K562 (cell line): ENCODE measurements around the gene RNF150. TPM values are rescaled to one million over a fixed set of nuclear protein-coding genes. Genes with fewer than 3 reads are reported as not detected.

Experiments
- ATAC-seq: fragments of 200-7000 bp; cut with Tn5 transposase; 3 replicates; pipeline ENCODE4 v1.9.1; 2020; ENCODE audit warnings: moderate library complexity
- BruUV-seq: library from RNA; stranded (reverse); fragments of 400-500 nt; replicated peaks from 2 replicates; lab custom pipeline; 2021; lab: Mats Ljungman, UMichigan
- CTCF ChIA-PET: fragments of 300-600 bp; formaldehyde crosslinking; extraction: SDS; loops from one replicate; lab custom pipeline; 2021; ENCODE audit warnings: low intra/inter-chr PET ratio; lab: Yijun Ruan, JAX
- POLR2A ChIA-PET: fragments of 300-600, 350-650 bp; sonication (Branson Sonifier 250); formaldehyde crosslinking; extraction: SDS; loops from one replicate; lab custom pipeline; 2021; ENCODE audit warnings: antibody characterized with exemption, inconsistent platforms; lab: Yijun Ruan, JAX
- DNase-seq, 4 experiments: peaks; one replicate each; pipeline versions ENCODE4 v3.0.0 to v3.0.0-alpha.2; 2011 to 2018; ENCODE audit warnings: low spot score in 3 of 4, mixed read lengths in 3 of 4; ENCODE audit errors: extremely low read depth in 1 of 4
- FAIRE-seq: peaks from 2 replicates; lab custom pipeline; 2011; peaks lifted over from hg19 to GRCh38; lab: Jason Lieb, UNC
- H2AFZ ChIP-seq: 2 replicates; pipeline ENCODE4 v1.6.0; 2011; ENCODE audit warnings: low read depth, low read length, control low read depth, inconsistent platforms
- H3K27ac ChIP-seq: fragments of 200-600 bp; 3 replicates; pipeline ENCODE4 v1.8.0; 2011; ENCODE audit warnings: low read depth, mild to moderate bottlenecking, control low read depth, inconsistent platforms, low read length, moderate library complexity, mixed read lengths; ENCODE audit errors: extremely low read depth
- H3K27me3 ChIP-seq, 2 experiments: fragments of 300-600 bp in 1 of 2; 2 replicates in 1 of 2; 3 replicates in 1 of 2; pipeline versions ENCODE4 v1.6.0 to v1.8.0; 2011; ENCODE audit warnings: inconsistent platforms in 2 of 2, low read length in 2 of 2, mild to moderate bottlenecking in 1 of 2, mixed read lengths in 1 of 2, moderate library complexity in 1 of 2; ENCODE audit not compliant: control insufficient read depth in 2 of 2, insufficient read depth in 2 of 2
- H3K36me3 ChIP-seq: fragments of 300-600 bp; 3 replicates; pipeline ENCODE4 v1.8.0; 2011; ENCODE audit warnings: mild to moderate bottlenecking, low read length, inconsistent platforms; ENCODE audit not compliant: control insufficient read depth, insufficient read depth
- H3K4me1 ChIP-seq, 2 experiments: fragments of 200-600 bp in 1 of 2; replicated peaks in 1 of 2; 2 replicates in 1 of 2; 3 replicates in 1 of 2; pipeline versions ENCODE4 v1.5.1 to v1.8.0; 2011; ENCODE audit warnings: inconsistent platforms in 2 of 2, low read length in 2 of 2, mild to moderate bottlenecking in 1 of 2, mixed read lengths in 1 of 2, moderate library complexity in 1 of 2; ENCODE audit not compliant: control insufficient read depth in 2 of 2, insufficient read depth in 2 of 2
- H3K4me2 ChIP-seq: 2 replicates; pipeline ENCODE4 v1.6.1; 2011; ENCODE audit warnings: low read length, control low read depth, inconsistent platforms, mixed read lengths; ENCODE audit not compliant: insufficient read depth
- H3K4me3 ChIP-seq: fragments of 200-600 bp; sonication (generic), shearing (Covaris generic); 2 replicates; pipeline ENCODE4 v1.5.1; 2016; ENCODE audit warnings: control low read depth, inconsistent platforms
- H3K79me2 ChIP-seq: fragments of 200-600 bp; 3 replicates; pipeline ENCODE4 v1.8.0; 2011; ENCODE audit warnings: low read length, inconsistent platforms; ENCODE audit not compliant: control insufficient read depth, insufficient read depth
- H3K9ac ChIP-seq, 2 experiments: 2 replicates each; pipeline versions ENCODE4 v1.6.0 to v1.6.1; 2011; ENCODE audit warnings: low read depth in 2 of 2, low read length in 2 of 2, control low read depth in 1 of 2, inconsistent platforms in 1 of 2, mild to moderate bottlenecking in 1 of 2, mixed read lengths in 1 of 2; ENCODE audit not compliant: insufficient read depth in 1 of 2
- H3K9me1 ChIP-seq: one replicate; pipeline ENCODE4 v1.6.0; 2011; ENCODE audit warnings: inconsistent platforms, mild to moderate bottlenecking, low read length, moderate library complexity; ENCODE audit not compliant: control insufficient read depth, insufficient read depth
- H3K9me3 ChIP-seq: replicated peaks from 2 replicates; pipeline ENCODE4 v1.5.1; 2011; ENCODE audit warnings: low read depth, low read length, inconsistent platforms; ENCODE audit not compliant: control insufficient read depth, insufficient read depth
- H4K20me1 ChIP-seq: replicated peaks from 2 replicates; pipeline ENCODE4 v1.6.1; 2011; ENCODE audit warnings: low read length, inconsistent platforms, mixed read lengths; ENCODE audit not compliant: control insufficient read depth, insufficient read depth
- ARHGAP35 ChIP-seq: fragments of 450-650 bp; IDR thresholded peaks from 2 replicates; pipeline ENCODE4 v1.6.1; 2018; ENCODE audit not compliant: partially characterized antibody
- ATF3 ChIP-seq, 2 experiments: fragments of 450-650 bp in 1 of 2; sonication (generic) in 1 of 2; formaldehyde crosslinking in 1 of 2; IDR thresholded peaks in 1 of 2; conservative IDR thresholded peaks in 1 of 2; 2 replicates each; pipeline versions ENCODE4 v1.6.1 to v1.8.1; 2016 to 2023; ENCODE audit warnings: mild to moderate bottlenecking in 2 of 2, moderate library complexity in 2 of 2, inconsistent platforms in 1 of 2, missing genetic modification reagents in 1 of 2
- BACH1 ChIP-seq: fragments of 200-800 bp; sonication (Bioruptor generic); IDR thresholded peaks from 2 replicates; pipeline ENCODE4 v1.6.1; 2016; ENCODE audit warnings: missing genetic modification characterization, missing compliant biosample characterization
- CREB5 ChIP-seq: fragments of 250-450 bp; sonication (Bioruptor Pico); IDR thresholded peaks from 2 replicates; pipeline ENCODE4 v1.5.0; 2020; ENCODE audit warnings: mild to moderate bottlenecking
- E2F1 ChIP-seq: sonication (generic); formaldehyde crosslinking; IDR thresholded peaks from 2 replicates; pipeline ENCODE4 v1.8.1; 2023; ENCODE audit warnings: mild to moderate bottlenecking, missing genetic modification reagents, moderate library complexity
- NR0B1 ChIP-seq: fragments of 450-650 bp; IDR thresholded peaks from one replicate; pipeline ENCODE4 v1.6.1; 2018; ENCODE audit warnings: mild to moderate bottlenecking, moderate library complexity; ENCODE audit not compliant: partially characterized antibody
- PCBP1 ChIP-seq: fragments of 200-400 bp; formaldehyde crosslinking; IDR thresholded peaks from 2 replicates; pipeline ENCODE4 v1.6.1; 2018; ENCODE audit warnings: mild to moderate bottlenecking, low read depth, low read length; ENCODE audit not compliant: poor library complexity, severe bottlenecking
- POLR3G ChIP-seq: IDR thresholded peaks from 2 replicates; pipeline ENCODE4 v1.6.1; 2011; ENCODE audit not compliant: insufficient read length, insufficient replicate concordance; ENCODE audit errors: extremely low read depth
- SP2 ChIP-seq: IDR thresholded peaks from 2 replicates; pipeline ENCODE4 v1.6.1; 2011; ENCODE audit warnings: mild to moderate bottlenecking, low read depth, low read length, moderate library complexity; ENCODE audit not compliant: poor library complexity, severe bottlenecking; ENCODE audit errors: extremely low read depth
- TAL1 ChIP-seq: fragments of 450-650 bp; IDR thresholded peaks from 2 replicates; pipeline ENCODE4 v1.6.1; 2016; ENCODE audit warnings: mild to moderate bottlenecking
- ZNF24 ChIP-seq: fragments of 450-650 bp; IDR thresholded peaks from 2 replicates; pipeline ENCODE4 v1.6.1; 2016
- ZNF280B ChIP-seq: fragments of 250-450 bp; sonication (Bioruptor Pico); IDR thresholded peaks from 2 replicates; pipeline ENCODE4 v1.5.1; 2021; ENCODE audit warnings: mild to moderate bottlenecking
- WGBS: fragments of 100-300 bp; shearing (Covaris generic); methylation state at CpG from one replicate; pipeline ENCODE4 v1.1.6; 2016; ENCODE audit warnings: low coverage, mixed read lengths; ENCODE audit not compliant: insufficient coverage; ENCODE audit errors: missing lambda C conversion rate; 5-methylcytosine and 5-hydroxymethylcytosine counted together
- in situ Hi-C: fragments of 300-500 bp; cut with MboI; formaldehyde crosslinking; loops from 4 replicates; pipeline ENCODE4 v1.15.0; 2018; ENCODE audit warnings: inconsistent platforms, mixed read lengths
- intact Hi-C: fragments of 100-400 bp; cut with micrococcal nuclease; formaldehyde crosslinking; loops from 2 replicates; pipeline ENCODE4 v1.14.2; 2022
- polyA plus RNA-seq, 8 experiments: library from polyadenylated mRNA; depleted of rRNA in 4 of 8; stranded (reverse) in 5 of 8; unstranded in 3 of 8; fragments of >200 nt; fragmentation: Nextera tagmentation in 2 of 8; fragmentation: Illumina TruSeq in 1 of 8; extraction: Ambion mirVana in 2 of 8; extraction: Trizol in 1 of 8; gene quantifications; 2 replicates each; pipeline versions ENCODE4 v1.2.1 to v1.2.3, GENCODE V29; 2011 to 2014; ENCODE audit warnings: inconsistent platforms in 1 of 8, missing spikeins in 1 of 8
- total RNA-seq, 7 experiments: library from RNA; depleted of rRNA in 6 of 7; stranded (reverse); fragments of >200 nt in 6 of 7; fragmentation: Illumina TruSeq in 2 of 7; extraction: Trizol in 2 of 7; gene quantifications; 2 replicates each; pipeline versions ENCODE4 v1.2.1 to v1.2.3, GENCODE V29; 2011 to 2021; ENCODE audit warnings: low replicate concordance in 1 of 7

RNF150 gene
- total and polyA plus RNA-seq, 9 of the 15 experiments (the other 6 are each of a cell fraction or from before 2014, with no cell fraction given), result 0.09 TPM; not detected in 8

GRCh38 chr4:140863197-140863596 lies 270.1 kb downstream of the RNF150 start:
- no peaks in the 10 kb centered on the region for H3K9me1 ChIP-seq
- no peaks in the 10 kb centered on the region; a peak in 1 of 5 replicates for H3K4me1 ChIP-seq
- no peak overlapping the region for H3K4me3 ChIP-seq
- no peak overlapping the region for H3K9ac ChIP-seq
- ChIA-PET POLR2A (no interaction called here), CTCF (no interaction called here)
- no peak overlapping the region for H2AFZ ChIP-seq
- no peak for FAIRE-seq
- H3K9me3 ChIP-seq, result no peaks in the 10 kb centered on the region
- DNase-seq, result no peak
- H3K27me3 ChIP-seq, result no peaks in the 10 kb centered on the region; a peak in 2 of 5 replicates
- H4K20me1 ChIP-seq, result no peaks in the 10 kb centered on the region; the same call in 1 of the 2 replicates
- BruUV-seq, result no TSS peak
- TF ChIP-seq BACH1 (no peak), ATF3 (IDR thresholded peaks at IDR 0.05) (no peak), ATF3 (CRISPR knock-in tag; conservative IDR thresholded peaks at IDR 0.05) (no peak), POLR3G (no peak), SP2 (no peak), PCBP1 (no peak), E2F1 (CRISPR knock-in tag) (no peak), NR0B1 (no peak), ZNF280B (CRISPR knock-in tag) (no peak), TAL1 (no peak), ARHGAP35 (no peak), ZNF24 (no peak), CREB5 (CRISPR knock-in tag) (no peak)
- no peak overlapping the region for H3K4me2 ChIP-seq
- intact Hi-C loops, result no loop called here
- no peak overlapping the region for H3K27ac ChIP-seq
- in situ Hi-C loops, result loop anchor here (10.0 to 25.0 kb wide), 2 partner anchors 272 to 501 kb away; partner anchors contain the start of genes RNF150 and SCOC
- no peaks in the 10 kb centered on the region for H3K79me2 ChIP-seq
- ATAC-seq, result no peak
- no peaks in the 10 kb centered on the region for H3K36me3 ChIP-seq
- 0% methylated on average over 2 of the region's 2 CpGs for WGBS
